Activated CD4-positive, alpha-beta T cell treated with anti-CD3 and anti-CD28 coated beads for 24 hours (primary cell): ENCODE data around the gene HACL1.

ENCODE experiments used
- DNase-seq, 2 donors: peaks; one replicate each; pipeline ENCODE4 v3.0.0-alpha.2; 2020; ENCODE audit warnings: low read depth in 2 of 2

Gene HACL1

GRCh38 chr3:15527031-15527459, 74.3 kb downstream of the HACL1 start:
- DNase-seq = no peak

- no peak for DNase-seq
Measured at GRCh38 chr3:15525790-15526189, 75.6 kb downstream of the HACL1 start.

- no peak for DNase-seq
Measured at GRCh38 chr3:15523660-15524417, 77.5 kb downstream of the HACL1 start.

GRCh38 chr3:15522016-15522415, 79.4 kb downstream of the HACL1 start:
- no peak for DNase-seq

- no peak for DNase-seq
Measured at GRCh38 chr3:15521573-15521965, 79.8 kb downstream of the HACL1 start, which contains the start of gene COLQ. TSS of gene COLQ (minus strand) at chr3:15521706. CDS start at chr3:15521625, 81 bp downstream.

GRCh38 chr3:15520804-15521572, 80.4 kb downstream of the HACL1 start:
- DNase-seq = no peak

- DNase-seq = no peak
Measured at GRCh38 chr3:15520185-15520584, 81.2 kb downstream of the HACL1 start.

GRCh38 chr3:15519096-15519495, 82.3 kb downstream of the HACL1 start:
- DNase-seq = no peak

GRCh38 chr3:15514663-15515340, 86.6 kb downstream of the HACL1 start:
- DNase-seq = no peak

GRCh38 chr3:15513810-15514662, 87.3 kb downstream of the HACL1 start:
- no peak for DNase-seq

GRCh38 chr3:15513116-15513515, 88.3 kb downstream of the HACL1 start:
- no peak for DNase-seq

- DNase-seq = no peak
Measured at GRCh38 chr3:15512166-15512565, 89.2 kb downstream of the HACL1 start.

- no peak for DNase-seq
Measured at GRCh38 chr3:15511156-15511555, 90.2 kb downstream of the HACL1 start.
